Endothelial cell of umbilical vein (primary cell): ENCODE data around the gene DYRK3. TPM values are rescaled to one million over a fixed set of nuclear protein-coding genes. Genes with fewer than 3 reads are reported as not detected.

ENCODE experiments used
- BruUV-seq: library from RNA; stranded (reverse); fragments of 400-500 nt; replicated peaks from 2 replicates; lab custom pipeline; 2021; lab: Mats Ljungman, UMichigan
- CTCF ChIA-PET: fragments of 300-600, 350-600 bp; sonication (Branson Sonifier 250); formaldehyde crosslinking; loops from one replicate; lab custom pipeline; 2021; ENCODE audit warnings: antibody characterized with exemption, inconsistent platforms; lab: Charles Lee
- POLR2A ChIA-PET: fragments of 300-600, 350-600 bp; sonication (Branson Sonifier 250); formaldehyde crosslinking; loops from one replicate; lab custom pipeline; 2021; ENCODE audit warnings: antibody characterized with exemption, inconsistent platforms; lab: Charles Lee
- DNase-seq: peaks from one replicate; pipeline ENCODE4 v3.0.0-alpha.2; 2011; ENCODE audit warnings: low read depth, low spot score
- FAIRE-seq: peaks from 2 replicates; lab custom pipeline; 2011; peaks lifted over from hg19 to GRCh38; lab: Jason Lieb, UNC
- H2AFZ ChIP-seq: 2 replicates; pipeline ENCODE4 v1.6.0; 2012; ENCODE audit warnings: low read depth, low read length, control low read depth, inconsistent platforms
- H3K27ac ChIP-seq: 2 replicates; pipeline ENCODE4 v1.5.1; 2011; ENCODE audit warnings: low read depth, mild to moderate bottlenecking, control low read depth, low read length, moderate library complexity; ENCODE audit not compliant: insufficient read depth
- H3K27me3 ChIP-seq, 2 experiments: 2 replicates each; pipeline versions ENCODE4 v1.6.0 to v1.6.1; 2011; ENCODE audit warnings: low read length in 2 of 2, mixed read lengths in 1 of 2; ENCODE audit not compliant: control insufficient read depth in 2 of 2, insufficient read depth in 2 of 2
- H3K36me3 ChIP-seq, 2 experiments: 2 replicates in 1 of 2; 3 replicates in 1 of 2; pipeline ENCODE4 v1.5.1; 2011; ENCODE audit warnings: low read length in 2 of 2, mild to moderate bottlenecking in 1 of 2, moderate library complexity in 1 of 2; ENCODE audit not compliant: control insufficient read depth in 2 of 2, insufficient read depth in 2 of 2; ENCODE audit errors: extremely low read depth in 1 of 2
- H3K4me1 ChIP-seq: 3 replicates; pipeline ENCODE4 v1.5.1; 2011; ENCODE audit warnings: mild to moderate bottlenecking, low read length; ENCODE audit not compliant: control insufficient read depth, insufficient read depth; ENCODE audit errors: extremely low read depth
- H3K4me2 ChIP-seq: 2 replicates; pipeline ENCODE4 v1.6.1; 2011; ENCODE audit warnings: low read length, control low read depth, mixed read lengths; ENCODE audit not compliant: insufficient read depth
- H3K4me3 ChIP-seq, 3 experiments: fragments of 200-600 bp in 1 of 3; sonication (generic), shearing (Covaris generic) in 1 of 3; replicated peaks in 1 of 3; 2 replicates each; pipeline ENCODE4 v1.5.1; 2011 to 2016; ENCODE audit warnings: control low read depth in 3 of 3, low read length in 3 of 3, mild to moderate bottlenecking in 2 of 3, inconsistent platforms in 1 of 3, low read depth in 1 of 3, moderate library complexity in 1 of 3; ENCODE audit not compliant: insufficient read depth in 1 of 3
- H3K79me2 ChIP-seq: 2 replicates; pipeline ENCODE4 v1.6.0; 2012; ENCODE audit warnings: low read length, inconsistent platforms; ENCODE audit not compliant: control insufficient read depth, insufficient read depth
- H3K9ac ChIP-seq: replicated peaks from 2 replicates; pipeline ENCODE3; 2011; ENCODE audit warnings: low read length, control low read depth; ENCODE audit not compliant: insufficient read depth; ENCODE audit errors: extremely low read depth
- H3K9me1 ChIP-seq: replicated peaks from 3 replicates; pipeline ENCODE4 v1.6.0; 2011; ENCODE audit warnings: mild to moderate bottlenecking, low read length; ENCODE audit not compliant: control insufficient read depth, insufficient read depth; ENCODE audit errors: extremely low read depth
- H3K9me3 ChIP-seq: replicated peaks from 2 replicates; pipeline ENCODE4 v1.5.1; 2012; ENCODE audit warnings: low read length, inconsistent platforms; ENCODE audit not compliant: control insufficient read depth, insufficient read depth
- H4K20me1 ChIP-seq: replicated peaks from 2 replicates; pipeline ENCODE3; 2011; ENCODE audit warnings: mild to moderate bottlenecking, low read length; ENCODE audit not compliant: control insufficient read depth, insufficient read depth; ENCODE audit errors: extremely low read depth
- EZH2 ChIP-seq: IDR thresholded peaks from 2 replicates; pipeline ENCODE4 v1.6.1; 2012; ENCODE audit warnings: borderline replicate concordance, low read depth, mild to moderate bottlenecking, moderate library complexity, low read length, inconsistent platforms; ENCODE audit not compliant: severe bottlenecking
- FOS ChIP-seq: IDR thresholded peaks from 2 replicates; pipeline ENCODE4 v1.6.1; 2011; ENCODE audit warnings: mild to moderate bottlenecking, low read length, moderate library complexity, borderline replicate concordance; ENCODE audit not compliant: insufficient read depth
- GATA2 ChIP-seq: IDR thresholded peaks from 2 replicates; pipeline ENCODE4 v1.7.0; 2011; ENCODE audit warnings: low read depth, mild to moderate bottlenecking, moderate library complexity, mixed read lengths, low read length; ENCODE audit not compliant: insufficient read length, insufficient read depth
- JUN ChIP-seq: IDR thresholded peaks from 2 replicates; pipeline ENCODE4 v1.6.1; 2011; ENCODE audit warnings: borderline replicate concordance, low read depth; ENCODE audit not compliant: insufficient read length, insufficient read depth
- MYC ChIP-seq: IDR thresholded peaks from one replicate; pipeline ENCODE4 v1.6.1; 2011; ENCODE audit warnings: mild to moderate bottlenecking, low read depth, low read length
- POLR2A ChIP-seq: IDR thresholded peaks from 2 replicates; pipeline ENCODE4 v1.6.1; 2012; ENCODE audit warnings: low read depth, mild to moderate bottlenecking, control low read depth, low read length
- POLR2AphosphoS5 ChIP-seq: IDR thresholded peaks from 2 replicates; pipeline ENCODE4 v1.6.1; 2012; ENCODE audit warnings: low read depth, mild to moderate bottlenecking, control low read depth, low read length, moderate library complexity; ENCODE audit not compliant: insufficient read depth
- dilution Hi-C: fragments of 300-500 bp; cut with MboI; formaldehyde crosslinking; loops from one replicate; pipeline ENCODE4 v1.15.0; 2019; ENCODE audit warnings: low sequenced_read_pairs; ENCODE audit not compliant: extremely low pct_ligation_motif_present
- intact Hi-C: fragments of 100-400 bp; cut with micrococcal nuclease; formaldehyde crosslinking; loops from one replicate; pipeline ENCODE4 v1.10.0; 2022
- polyA plus RNA-seq, 4 experiments: library from polyadenylated mRNA; depleted of rRNA in 3 of 4; stranded (reverse) in 3 of 4; unstranded in 1 of 4; fragments of >200 nt; gene quantifications; 2 replicates each; pipeline versions ENCODE4 v1.2.1 to v1.2.3, GENCODE V29; 2011 to 2012; ENCODE audit warnings: missing spikeins in 1 of 4
- total RNA-seq: library from RNA; stranded (reverse); gene quantifications from 2 replicates; pipeline ENCODE4 v1.2.3, GENCODE V29; 2021
- TF ChIP-seq, protein P1 (sequence below), 2 donors: IDR thresholded peaks; 1 replicate in 1 of 2; 2 replicates in 1 of 2; pipeline ENCODE4 v1.5.1; 2011; ENCODE audit warnings: low read length in 2 of 2, mild to moderate bottlenecking in 2 of 2, moderate library complexity in 2 of 2, control low read depth in 1 of 2, inconsistent platforms in 1 of 2, low read depth in 1 of 2; ENCODE audit not compliant: insufficient read depth in 1 of 2; ENCODE audit errors: extremely low read depth in 1 of 2
- TF ChIP-seq, protein P2 (sequence below): IDR thresholded peaks from 2 replicates; pipeline ENCODE4 v1.6.1; 2011; ENCODE audit not compliant: insufficient read depth, insufficient read length

The DYRK3 gene
- total and polyA plus RNA-seq, 2 donors (not counting 3 experiments of a cell fraction or from before 2014, with no cell fraction given), result 3.4 to 7.4 TPM

DNA sequence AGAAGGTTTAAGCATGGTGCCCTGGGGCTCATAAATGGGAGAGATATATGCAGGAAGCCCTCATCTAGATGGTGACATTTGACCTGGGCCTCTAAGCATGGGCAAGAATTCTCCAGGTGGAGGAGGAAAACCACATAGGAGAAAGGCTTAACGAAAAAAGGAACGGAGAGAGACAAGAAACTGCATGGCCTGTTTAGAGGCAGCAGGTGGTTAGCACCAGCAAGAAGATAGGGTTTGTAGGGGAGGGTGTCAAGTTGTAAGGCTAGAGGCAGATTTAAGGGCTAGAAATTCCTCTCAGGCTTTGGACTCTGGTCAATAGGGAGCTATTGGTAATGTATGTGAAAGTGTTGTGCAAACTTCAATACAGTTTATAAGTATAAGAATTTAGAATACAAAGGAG lies 41.2 kb downstream of the DYRK3 start:
- no peak overlapping the region for H3K9ac ChIP-seq
- no peak overlapping the region for H3K27ac ChIP-seq
- H4K20me1 ChIP-seq, result no peaks in the 10 kb centered on the region
- H3K4me1 ChIP-seq, result peaks cover 10% of the 10 kb centered on the region
- peaks cover 15 to 28% of the 10 kb centered on the region in 2 experiments for H3K27me3 ChIP-seq
- no peaks in the 10 kb centered on the region for H3K79me2 ChIP-seq
- no peak overlapping the region for H2AFZ ChIP-seq
- no peak overlapping the region for H3K4me2 ChIP-seq
- no peak for FAIRE-seq
- DNase-seq, result no peak
- H3K9me1 ChIP-seq, result no peaks in the 10 kb centered on the region
- dilution Hi-C loops, result no loop called here
- H3K36me3 ChIP-seq, result no peaks in the 10 kb centered on the region
- CTCF ChIA-PET, result interaction anchor here (0.6 to 5.1 kb wide), 4 partner anchors 13 to 49 kb away, joined by 3 to 37 read pairs (median 6); no protein-coding TSS in a partner anchor
- H3K9me3 ChIP-seq, result no peaks in the 10 kb centered on the region
- intact Hi-C loops, result no loop called here
- no peak for TF ChIP-seq GATA2
- TF ChIP-seq POLR2A, result no peak
- TF ChIP-seq MYC, result no peak
- no peak for TF ChIP-seq EZH2
- TF ChIP-seq, protein P1, sequence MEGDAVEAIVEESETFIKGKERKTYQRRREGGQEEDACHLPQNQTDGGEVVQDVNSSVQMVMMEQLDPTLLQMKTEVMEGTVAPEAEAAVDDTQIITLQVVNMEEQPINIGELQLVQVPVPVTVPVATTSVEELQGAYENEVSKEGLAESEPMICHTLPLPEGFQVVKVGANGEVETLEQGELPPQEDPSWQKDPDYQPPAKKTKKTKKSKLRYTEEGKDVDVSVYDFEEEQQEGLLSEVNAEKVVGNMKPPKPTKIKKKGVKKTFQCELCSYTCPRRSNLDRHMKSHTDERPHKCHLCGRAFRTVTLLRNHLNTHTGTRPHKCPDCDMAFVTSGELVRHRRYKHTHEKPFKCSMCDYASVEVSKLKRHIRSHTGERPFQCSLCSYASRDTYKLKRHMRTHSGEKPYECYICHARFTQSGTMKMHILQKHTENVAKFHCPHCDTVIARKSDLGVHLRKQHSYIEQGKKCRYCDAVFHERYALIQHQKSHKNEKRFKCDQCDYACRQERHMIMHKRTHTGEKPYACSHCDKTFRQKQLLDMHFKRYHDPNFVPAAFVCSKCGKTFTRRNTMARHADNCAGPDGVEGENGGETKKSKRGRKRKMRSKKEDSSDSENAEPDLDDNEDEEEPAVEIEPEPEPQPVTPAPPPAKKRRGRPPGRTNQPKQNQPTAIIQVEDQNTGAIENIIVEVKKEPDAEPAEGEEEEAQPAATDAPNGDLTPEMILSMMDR (IDR thresholded peaks at IDR 0.05; ENCODE audit: extremely low read depth in 1 of 2, insufficient read depth in 1 of 2, low read depth in 1 of 2, low read length in 2 of 2), result no peak
- TF ChIP-seq, protein P2, sequence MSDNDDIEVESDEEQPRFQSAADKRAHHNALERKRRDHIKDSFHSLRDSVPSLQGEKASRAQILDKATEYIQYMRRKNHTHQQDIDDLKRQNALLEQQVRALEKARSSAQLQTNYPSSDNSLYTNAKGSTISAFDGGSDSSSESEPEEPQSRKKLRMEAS, result no peak
- BruUV-seq, result no TSS peak
- no peak overlapping the region for H3K4me3 ChIP-seq
- POLR2A ChIA-PET, result no interaction called here

DNA sequence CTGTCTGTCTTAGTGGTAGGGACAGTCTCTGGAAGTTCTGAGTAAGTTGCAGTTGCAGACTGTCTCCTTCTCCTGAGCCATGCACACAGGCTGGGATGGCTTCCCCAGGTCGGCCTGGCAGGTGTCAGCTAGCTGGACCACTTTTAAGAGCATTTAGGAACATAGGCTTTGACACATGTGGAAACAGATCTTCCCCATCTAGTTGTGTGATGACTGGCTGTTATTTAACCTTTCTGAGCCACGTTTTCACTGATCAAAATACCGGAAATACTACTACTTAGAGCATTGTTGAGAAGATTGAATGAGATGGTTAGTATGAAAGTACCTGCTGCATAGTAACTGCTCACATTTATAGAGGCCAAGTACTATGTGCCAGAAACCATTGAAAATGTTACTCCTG lies 43.2 kb downstream of the DYRK3 start:
- Histone ChIP-seq H2AFZ (no peak overlapping the region), H3K4me2 (no peak overlapping the region), H3K36me3 (no peaks in the 10 kb centered on the region), H3K79me2 (no peaks in the 10 kb centered on the region), H3K9me3 (no peaks in the 10 kb centered on the region), H3K9me1 (no peaks in the 10 kb centered on the region), H3K9ac (no peak overlapping the region), H3K27me3 (peaks cover 32 to 45% of the 10 kb centered on the region in 2 experiments), H3K4me3 (no peak overlapping the region), H3K27ac (no peak overlapping the region), H3K4me1 (no peaks in the 10 kb centered on the region), H4K20me1 (no peaks in the 10 kb centered on the region)
- TF ChIP-seq, protein P2, result no peak
- TF ChIP-seq GATA2, result no peak
- TF ChIP-seq, protein P1 (IDR thresholded peaks at IDR 0.05; ENCODE audit: extremely low read depth in 1 of 2, insufficient read depth in 1 of 2, low read depth in 1 of 2, low read length in 2 of 2), result no peak
- TF ChIP-seq MYC, result no peak
- no peak for TF ChIP-seq EZH2
- TF ChIP-seq POLR2AphosphoS5, result no peak
- TF ChIP-seq JUN, result no peak
- no peak for TF ChIP-seq POLR2A
- no peak for TF ChIP-seq FOS
- ChIA-PET POLR2A (no interaction called here), CTCF (no interaction called here)
- FAIRE-seq (no peak), DNase-seq (no peak)
- intact Hi-C loops (no loop called here), dilution Hi-C loops (no loop called here)
- no TSS peak for BruUV-seq
